GM12873 (cell line): ENCODE measurements around the gene PER2.

Source experiments
- CTCF ChIP-seq: IDR thresholded peaks from 2 replicates; pipeline ENCODE4 v1.5.1; 2012; ENCODE audit warnings: low read depth, mild to moderate bottlenecking, moderate library complexity, low read length, control low read depth; ENCODE audit not compliant: insufficient read depth; ENCODE audit errors: missing control alignments

Gene PER2

GRCh38 chr2:238289574-238289973 lies 1.2 kb upstream of the PER2 start:
- no peak for TF ChIP-seq CTCF

- peak; percentile 36 for TF ChIP-seq CTCF
These were observed 502 bp upstream of the PER2 start for GRCh38 chr2:238288650-238289573.

GRCh38 chr2:238286987-238287736 lies 1.2 kb downstream of the PER2 start:
- no peak for TF ChIP-seq CTCF

GRCh38 chr2:238286551-238286950 lies 1.9 kb downstream of the PER2 start:
- TF ChIP-seq CTCF = no peak

GRCh38 chr2:238286095-238286494 lies 2.3 kb downstream of the PER2 start:
- TF ChIP-seq CTCF = no peak

- no peak for TF ChIP-seq CTCF
These were observed 2.7 kb downstream of the PER2 start for GRCh38 chr2:238285653-238286082.

GRCh38 chr2:238284802-238285515 lies 3.5 kb downstream of the PER2 start:
- TF ChIP-seq CTCF = no peak
